Small intestine (tissue), 7 donors: ENCODE measurements around the gene SNX19. TPM values are rescaled to one million over a fixed set of nuclear protein-coding genes. Genes with fewer than 3 reads are reported as not detected.

Experiments
- DNase-seq, 2 donors: peaks; one replicate each; pipeline versions ENCODE4 v3.0.0 to v3.0.0-alpha.2; 2013
- FAIRE-seq: peaks from 2 replicates; lab custom pipeline; 2012; peaks lifted over from hg19 to GRCh38; lab: Jason Lieb, UNC
- H3K27ac ChIP-seq, 3 donors: one replicate each; pipeline ENCODE4 v1.5.1; 2013; ENCODE audit warnings: low read length in 2 of 3, mild to moderate bottlenecking in 2 of 3, control low read depth in 1 of 3, inconsistent platforms in 1 of 3, low read depth in 1 of 3, moderate library complexity in 1 of 3
- H3K27me3 ChIP-seq, 3 donors: one replicate each; pipeline ENCODE4 v1.6.1; 2013; ENCODE audit warnings: low read length in 3 of 3, inconsistent platforms in 1 of 3; ENCODE audit not compliant: control insufficient read depth in 3 of 3, insufficient read depth in 3 of 3
- H3K36me3 ChIP-seq, 3 donors: one replicate each; pipeline ENCODE4 v1.6.1; 2013; ENCODE audit warnings: low read length in 3 of 3, inconsistent platforms in 1 of 3, low read depth in 1 of 3, mild to moderate bottlenecking in 1 of 3, moderate library complexity in 1 of 3; ENCODE audit not compliant: control insufficient read depth in 3 of 3, insufficient read depth in 2 of 3
- H3K4me1 ChIP-seq, 3 donors: one replicate each; pipeline ENCODE4 v1.6.1; 2013; ENCODE audit warnings: low read length in 2 of 3, inconsistent platforms in 1 of 3, low read depth in 1 of 3, mild to moderate bottlenecking in 1 of 3, moderate library complexity in 1 of 3; ENCODE audit not compliant: control insufficient read depth in 3 of 3, insufficient read depth in 2 of 3
- H3K4me3 ChIP-seq, 3 donors: one replicate each; pipeline ENCODE4 v1.5.1; 2013; ENCODE audit warnings: low read length in 3 of 3, control low read depth in 1 of 3, inconsistent platforms in 1 of 3, low read depth in 1 of 3, mild to moderate bottlenecking in 1 of 3, moderate library complexity in 1 of 3
- H3K9me3 ChIP-seq, 2 donors: one replicate each; pipeline ENCODE4 v1.6.1; 2013; ENCODE audit warnings: low read depth in 1 of 2, low read length in 1 of 2; ENCODE audit not compliant: control insufficient read depth in 2 of 2, insufficient read depth in 1 of 2
- WGBS, 3 donors: extraction: QIAGEN DNeasy Blood & Tissue Kit; methylation state at CpG; one replicate each; pipeline ENCODE4 v1.1.7; 2013; 5-methylcytosine and 5-hydroxymethylcytosine counted together
- polyA plus RNA-seq, 4 donors: library from polyadenylated mRNA; stranded (reverse) in 3 of 4; unstranded in 1 of 4; fragments of 200-250 nt in 3 of 4; fragments of 120-200 nt in 1 of 4; gene quantifications; one replicate each; pipeline versions ENCODE4 v1.2.1 to v1.2.3, GENCODE V29; 2013
- donor health status: healthy with polysubstance abuse.
- donor health status: control.
- donor health status: control.
- donor health status: Bipolar disorder and iron deficiency.
- donor health status: healthy.

SNX19 gene
- polyA plus RNA-seq, 4 donors = 8.9 to 35.7 (median 17.5) TPM

DNA sequence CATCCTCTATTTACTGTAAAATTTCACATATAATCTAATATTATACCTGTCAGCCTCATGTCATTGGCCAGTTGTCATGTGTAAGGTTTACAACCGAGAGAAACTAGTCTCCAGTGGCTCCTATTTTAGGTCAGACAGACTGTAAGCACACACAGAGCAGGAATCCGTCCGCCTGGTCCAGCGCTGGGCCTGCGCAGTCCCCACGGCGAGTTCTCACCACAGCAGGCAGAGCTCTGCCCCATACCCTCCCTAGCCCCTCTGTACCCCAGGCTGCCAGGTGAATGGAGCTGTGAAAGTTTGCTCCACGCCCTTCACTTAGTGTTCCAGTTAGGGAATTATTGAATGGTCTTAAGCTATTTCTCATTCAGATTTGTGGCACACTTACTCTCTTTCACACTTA, 63.7 kb downstream of the SNX19 start:
- H3K27ac ChIP-seq = no peak overlapping the region
- no peak for FAIRE-seq
- H3K36me3 ChIP-seq = no peaks in the 10 kb centered on the region
- no peak overlapping the region for H3K4me3 ChIP-seq
- no peak for DNase-seq
- H3K27me3 ChIP-seq = no peaks in the 10 kb centered on the region
- no peaks in the 10 kb centered on the region for H3K4me1 ChIP-seq
- H3K9me3 ChIP-seq = no peaks in the 10 kb centered on the region
- WGBS, 3 donors = 74 to 79% (median 75%) methylated on average over 8 of the region's 8 CpGs

DNA sequence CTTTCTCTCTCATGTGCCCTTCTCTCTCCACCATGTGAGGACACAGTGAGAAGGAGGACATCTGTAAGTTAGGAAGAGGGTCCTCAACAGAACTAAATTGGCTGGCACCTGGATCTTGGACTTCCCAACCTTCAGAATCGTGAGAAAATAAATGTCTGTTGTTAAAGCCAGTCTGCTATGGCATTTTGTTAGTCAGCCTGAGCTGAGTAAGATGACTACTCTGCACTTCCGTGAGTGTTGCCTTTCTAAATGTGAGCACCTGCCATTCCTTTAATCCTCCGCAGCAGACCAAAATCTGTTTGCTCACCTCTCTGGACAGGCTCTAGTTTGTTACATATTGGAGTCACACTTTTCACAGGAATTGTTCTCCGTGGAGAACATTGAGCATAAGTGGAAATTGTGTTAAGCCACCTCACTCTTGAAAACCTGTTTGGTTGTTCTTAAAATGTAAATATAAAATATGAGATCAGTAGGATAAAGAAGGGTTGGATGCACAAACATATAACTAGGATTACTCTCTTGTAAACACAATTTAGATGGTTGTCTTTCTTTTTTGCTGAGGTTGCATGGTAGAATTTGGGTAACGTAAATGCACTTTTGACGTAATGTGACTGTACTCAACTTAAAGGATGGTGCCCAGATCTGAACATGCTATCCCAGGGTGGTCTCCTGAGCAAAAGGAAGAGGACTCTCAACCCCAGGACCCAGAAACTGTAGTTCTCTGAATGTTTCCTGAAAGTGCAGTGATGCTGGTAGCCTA, 65.9 kb downstream of the SNX19 start:
- WGBS, 3 donors = 86 to 92% (median 90%) methylated on average over 6 of the region's 6 CpGs
- Histone ChIP-seq H3K27ac (no peak overlapping the region), H3K4me3 (no peak overlapping the region), H3K9me3 (no peaks in the 10 kb centered on the region), H3K36me3 (no peaks in the 10 kb centered on the region), H3K4me1 (no peaks in the 10 kb centered on the region), H3K27me3 (no peaks in the 10 kb centered on the region)
- DNase-seq = no peak
- no peak for FAIRE-seq

GRCh38 chr11:130849215-130849568, 67.1 kb downstream of the SNX19 start:
- Histone ChIP-seq H3K27ac (no peak overlapping the region), H3K4me1 (no peaks in the 10 kb centered on the region), H3K36me3 (no peaks in the 10 kb centered on the region), H3K27me3 (no peaks in the 10 kb centered on the region), H3K4me3 (no peak overlapping the region), H3K9me3 (no peaks in the 10 kb centered on the region)
- FAIRE-seq = no peak
- 87 to 93% (median 93%) methylated on average over 2 of the region's 2 CpGs for whole genome bisulfite sequencing, 3 donors
- DNase-seq = no peak

DNA sequence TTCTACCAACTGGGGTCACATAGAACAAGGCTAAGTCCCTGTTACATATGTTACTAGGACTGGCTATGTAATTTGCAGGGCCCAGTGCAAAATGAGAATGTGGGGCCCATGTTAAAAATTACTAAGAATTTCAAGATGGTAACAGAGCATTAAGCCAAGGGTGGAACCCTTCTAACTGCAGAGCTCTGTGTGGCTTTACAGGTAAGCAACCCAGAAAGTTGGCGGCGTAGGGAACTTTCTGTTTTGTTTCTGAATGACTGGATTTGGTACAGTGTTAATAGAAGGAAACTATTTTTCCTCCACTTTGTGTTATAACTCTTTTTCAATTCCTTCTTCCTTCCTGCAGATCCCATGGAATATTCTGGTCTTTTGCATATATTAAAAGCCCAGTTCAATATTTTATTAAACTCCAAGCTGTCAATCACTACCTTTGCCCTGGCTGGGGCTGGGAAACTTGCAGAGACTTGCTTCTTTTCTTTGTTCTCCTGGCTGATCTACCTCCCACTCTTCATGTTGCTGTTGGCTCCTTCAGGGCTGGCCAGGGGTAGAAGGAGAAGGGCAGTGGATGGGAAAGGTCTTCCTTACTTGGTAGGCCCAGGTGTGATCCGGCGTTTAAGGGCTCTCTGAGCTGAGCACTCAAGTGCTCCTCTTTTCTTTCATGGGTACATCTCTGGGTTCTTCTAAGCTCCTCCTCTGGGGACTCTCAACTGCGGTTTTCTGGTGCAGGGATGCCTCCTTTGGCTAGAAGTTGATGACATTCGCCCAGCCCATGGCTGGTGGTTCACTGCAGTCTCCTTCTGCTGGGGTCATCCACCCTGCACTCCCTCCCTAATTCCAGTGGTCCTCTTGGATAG, 67.7 kb downstream of the SNX19 start:
- no peaks in the 10 kb centered on the region for H3K4me1 ChIP-seq
- H3K9me3 ChIP-seq = no peaks in the 10 kb centered on the region
- 74 to 92% (median 75%) methylated on average over 6 of the region's 6 CpGs for WGBS, 3 donors
- no peaks in the 10 kb centered on the region for H3K36me3 ChIP-seq
- H3K27ac ChIP-seq = no peak overlapping the region
- H3K27me3 ChIP-seq = no peaks in the 10 kb centered on the region
- H3K4me3 ChIP-seq = no peak overlapping the region
- FAIRE-seq (no peak), DNase-seq (no peak)

- no peaks in the 10 kb centered on the region for H3K4me1 ChIP-seq
- DNase-seq (no peak), FAIRE-seq (no peak)
- H3K27me3 ChIP-seq = no peaks in the 10 kb centered on the region
- no peak overlapping the region for H3K4me3 ChIP-seq
- no peaks in the 10 kb centered on the region for H3K9me3 ChIP-seq
- no peak overlapping the region for H3K27ac ChIP-seq
- 46 to 58% (median 51%) methylated on average over 8 of the region's 8 CpGs for WGBS, 3 donors
- H3K36me3 ChIP-seq = no peaks in the 10 kb centered on the region
Measured at GRCh38 chr11:130847517-130847916, 68.8 kb downstream of the SNX19 start.

DNA sequence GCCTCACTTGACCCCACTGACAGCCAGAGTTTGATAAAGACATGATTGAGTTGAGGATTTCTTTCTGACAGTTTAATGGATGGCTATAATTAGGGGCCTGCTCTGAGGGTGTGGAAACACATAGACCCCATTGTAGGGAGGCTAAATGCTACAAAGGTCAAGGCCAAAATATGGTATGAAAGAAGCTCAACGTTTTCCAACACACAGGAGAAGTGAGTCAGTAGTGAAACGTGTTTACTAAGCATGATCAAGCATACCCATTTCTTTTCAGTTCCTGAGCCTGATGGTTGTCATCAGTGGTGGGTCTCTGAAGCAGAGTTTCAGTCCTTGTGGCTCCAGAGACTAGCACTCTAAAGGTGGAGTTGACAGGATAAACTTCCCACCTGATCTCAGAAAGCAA, 69.7 kb downstream of the SNX19 start:
- FAIRE-seq = no peak
- 38 to 49% (median 43%) methylated on average over 2 of the region's 2 CpGs for WGBS, 3 donors
- no peak overlapping the region for H3K27ac ChIP-seq

DNA sequence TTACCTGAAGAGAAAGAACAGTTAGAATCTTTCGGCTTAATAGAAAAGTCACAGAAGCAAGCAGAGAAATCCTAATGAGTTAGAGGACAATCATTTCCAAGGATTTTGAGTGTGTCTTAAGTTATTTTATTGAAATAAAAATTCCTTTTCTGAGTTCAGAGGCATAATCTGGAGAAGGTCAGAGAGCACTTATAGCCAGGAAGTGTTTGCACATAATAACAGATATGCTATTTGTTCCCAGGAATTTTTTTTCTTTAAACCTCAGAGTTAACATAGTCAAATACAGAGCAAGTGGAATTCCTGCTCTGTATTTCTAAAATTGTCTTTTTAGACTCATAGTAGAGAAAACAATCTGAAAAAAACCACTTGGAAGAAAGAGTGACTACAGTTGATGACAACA, 74.3 kb downstream of the SNX19 start:
- WGBS, 3 donors = 92 to 98% (median 97%) methylated on average over 1 of the region's 1 CpG
- H3K4me1 ChIP-seq = no peaks in the 10 kb centered on the region
- FAIRE-seq = no peak

More for the DNA sequence above, 69.7 kb downstream of the SNX19 start:
- H3K36me3 ChIP-seq = no peaks in the 10 kb centered on the region
- H3K4me3 ChIP-seq = no peak overlapping the region
- no peaks in the 10 kb centered on the region for H3K4me1 ChIP-seq
- H3K27me3 ChIP-seq = no peaks in the 10 kb centered on the region
- H3K9me3 ChIP-seq = no peaks in the 10 kb centered on the region
- no peak for DNase-seq

GRCh38 chr11:130840679-130841078, 75.6 kb downstream of the SNX19 start:
- Histone ChIP-seq H3K36me3 (no peaks in the 10 kb centered on the region), H3K9me3 (peaks cover 0 to 5% of the 10 kb centered on the region in 2 donors), H3K4me1 (no peaks in the 10 kb centered on the region), H3K4me3 (no peak overlapping the region), H3K27me3 (no peaks in the 10 kb centered on the region), H3K27ac (no peak overlapping the region)
- FAIRE-seq (no peak), DNase-seq (no peak)
- 68 to 78% (median 75%) methylated on average over 3 of the region's 3 CpGs for WGBS, 3 donors

More for the DNA sequence above, 74.3 kb downstream of the SNX19 start:
- H3K9me3 ChIP-seq = peaks cover 0 to 5% of the 10 kb centered on the region in 2 donors
- no peaks in the 10 kb centered on the region for H3K36me3 ChIP-seq
- H3K27me3 ChIP-seq = no peaks in the 10 kb centered on the region
- H3K4me3 ChIP-seq = no peak overlapping the region
- DNase-seq = no peak
- no peak overlapping the region for H3K27ac ChIP-seq
